ENCODE measurements around the gene COMMD3. TPM values are rescaled to one million over a fixed set of nuclear protein-coding genes. Genes with fewer than 3 reads are reported as not detected.

The COMMD3 gene
- total and polyA plus RNA-seq, 9 of the 15 experiments (the other 6 are each of a cell fraction or from before 2014, with no cell fraction given), result 50.7 to 217 (median 80.1) TPM

DNA sequence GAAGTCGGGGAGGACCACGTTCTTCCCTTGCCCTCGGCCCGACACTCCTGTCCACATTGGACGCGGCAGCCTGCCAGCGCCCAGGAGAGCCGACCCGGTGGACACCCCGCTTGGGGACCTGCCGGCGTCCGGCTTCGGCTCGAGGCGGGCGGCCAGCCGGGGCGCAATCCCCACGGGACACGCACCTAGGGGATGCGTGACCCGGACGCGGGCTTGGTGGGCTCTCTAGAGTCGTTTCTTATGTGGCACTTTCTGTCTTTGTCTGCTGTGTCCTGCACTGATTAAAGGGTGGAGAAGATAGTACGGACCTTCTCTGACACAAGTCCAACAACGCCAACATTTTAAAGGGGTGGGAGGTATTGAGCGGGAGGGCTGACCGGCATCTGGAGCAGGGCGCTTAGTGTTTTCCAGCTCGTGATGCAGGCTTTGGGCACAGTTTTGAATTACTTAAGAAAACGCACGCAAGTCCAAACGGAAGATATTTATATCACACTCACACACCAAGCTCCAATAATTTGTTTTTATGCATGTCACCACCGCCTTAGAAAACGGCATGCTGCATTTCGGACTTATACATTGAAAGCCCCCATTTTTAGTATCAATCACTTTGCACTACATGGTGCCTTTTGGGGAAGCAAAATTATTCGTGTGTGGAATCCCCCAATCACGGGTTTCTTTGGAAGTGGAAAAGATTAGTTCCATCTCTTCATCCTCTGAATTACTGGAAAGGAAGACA, 25.2 kb downstream of the COMMD3 start (continued):
- TF ChIP-seq MGA (IDR thresholded peaks at IDR 0.05), result peak; percentile 57; the same call in 1 of the 2 replicates
- TF ChIP-seq NCOA6 (IDR thresholded peaks at IDR 0.05), result no peak
- TF ChIP-seq RUNX1 (IDR thresholded peaks at IDR 0.05; ENCODE audit: low read depth), result no peak
- TF ChIP-seq CHD1 (IDR thresholded peaks at IDR 0.05; ENCODE audit: low read length), result peak; percentile 13
- TF ChIP-seq, protein P1, sequence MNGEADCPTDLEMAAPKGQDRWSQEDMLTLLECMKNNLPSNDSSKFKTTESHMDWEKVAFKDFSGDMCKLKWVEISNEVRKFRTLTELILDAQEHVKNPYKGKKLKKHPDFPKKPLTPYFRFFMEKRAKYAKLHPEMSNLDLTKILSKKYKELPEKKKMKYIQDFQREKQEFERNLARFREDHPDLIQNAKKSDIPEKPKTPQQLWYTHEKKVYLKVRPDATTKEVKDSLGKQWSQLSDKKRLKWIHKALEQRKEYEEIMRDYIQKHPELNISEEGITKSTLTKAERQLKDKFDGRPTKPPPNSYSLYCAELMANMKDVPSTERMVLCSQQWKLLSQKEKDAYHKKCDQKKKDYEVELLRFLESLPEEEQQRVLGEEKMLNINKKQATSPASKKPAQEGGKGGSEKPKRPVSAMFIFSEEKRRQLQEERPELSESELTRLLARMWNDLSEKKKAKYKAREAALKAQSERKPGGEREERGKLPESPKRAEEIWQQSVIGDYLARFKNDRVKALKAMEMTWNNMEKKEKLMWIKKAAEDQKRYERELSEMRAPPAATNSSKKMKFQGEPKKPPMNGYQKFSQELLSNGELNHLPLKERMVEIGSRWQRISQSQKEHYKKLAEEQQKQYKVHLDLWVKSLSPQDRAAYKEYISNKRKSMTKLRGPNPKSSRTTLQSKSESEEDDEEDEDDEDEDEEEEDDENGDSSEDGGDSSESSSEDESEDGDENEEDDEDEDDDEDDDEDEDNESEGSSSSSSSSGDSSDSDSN (IDR thresholded peaks at IDR 0.05; ENCODE audit: borderline replicate concordance in 1 of 2, low read depth in 2 of 2, low read length in 2 of 2), result peak in 1 of 2 experiments; percentile 81; a peak in 1 of 4 replicates
- no peak for TF ChIP-seq TEAD2 (tag; IDR thresholded peaks at IDR 0.05)
- 0 out of 2 replicates have a peak, but pooled peaks have one; percentile 11 for TF ChIP-seq MTA2 (IDR thresholded peaks at IDR 0.05; ENCODE audit: low read depth)
- TF ChIP-seq CCAR2 (IDR thresholded peaks at IDR 0.05; ENCODE audit: low read depth, low read length), result no peak
- TF ChIP-seq, protein P2, sequence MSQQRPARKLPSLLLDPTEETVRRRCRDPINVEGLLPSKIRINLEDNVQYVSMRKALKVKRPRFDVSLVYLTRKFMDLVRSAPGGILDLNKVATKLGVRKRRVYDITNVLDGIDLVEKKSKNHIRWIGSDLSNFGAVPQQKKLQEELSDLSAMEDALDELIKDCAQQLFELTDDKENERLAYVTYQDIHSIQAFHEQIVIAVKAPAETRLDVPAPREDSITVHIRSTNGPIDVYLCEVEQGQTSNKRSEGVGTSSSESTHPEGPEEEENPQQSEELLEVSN (IDR thresholded peaks at IDR 0.05; ENCODE audit: borderline replicate concordance in 1 of 2, extremely low read depth in 1 of 2, insufficient read depth in 1 of 2, insufficient read length in 1 of 2, low read depth in 1 of 2, low read length in 1 of 2, poor library complexity in 1 of 2, severe bottlenecking in 1 of 2), result peak in 1 of 2 experiments; percentile 14
- TF ChIP-seq TAF7 (tag; IDR thresholded peaks at IDR 0.05), result 0 out of 2 replicates have a peak, but pooled peaks have one; percentile 2
- TF ChIP-seq STAT5B (CRISPR knock-in tag; IDR thresholded peaks at IDR 0.05), result no peak
- peak; percentile 64; the same call in 1 of the 2 replicates for TF ChIP-seq GABPB1 (CRISPR knock-in tag; IDR thresholded peaks at IDR 0.05)

All from K562 (cell line).